Lower leg skin (tissue), 4 donors: ENCODE measurements around the gene ARHGDIA. TPM values are rescaled to one million over a fixed set of nuclear protein-coding genes. Genes with fewer than 3 reads are reported as not detected.

Source experiments
- DNase-seq, 2 donors: peaks; one replicate each; pipeline ENCODE4 v3.0.0-alpha.2; 2019; ENCODE audit warnings: low spot score in 2 of 2
- H3K4me3 ChIP-seq: fragments of 200-600 bp; sonication (generic); 2 replicates; pipeline ENCODE4 v1.5.1; 2017; ENCODE audit warnings: mild to moderate bottlenecking, low read depth; ENCODE audit not compliant: poor library complexity, severe bottlenecking
- CTCF ChIP-seq, 3 donors: fragments of 450-650 bp; IDR thresholded peaks; one replicate each; pipeline ENCODE4 v1.5.1; 2016; ENCODE audit warnings: antibody characterized with exemption in 3 of 3, mild to moderate bottlenecking in 3 of 3, moderate library complexity in 2 of 3
- POLR2A ChIP-seq, 2 donors: fragments of 450-650 bp; IDR thresholded peaks; one replicate each; pipeline ENCODE4 v1.6.1; 2016 to 2017; ENCODE audit warnings: antibody characterized with exemption in 2 of 2, mild to moderate bottlenecking in 1 of 2, moderate library complexity in 1 of 2
- WGBS, 2 donors: methylation state at CpG; one replicate each; pipeline ENCODE4 v1.1.5; 2018; 5-methylcytosine and 5-hydroxymethylcytosine counted together
- intact Hi-C: fragments of 100-400 bp; cut with DNase I; formaldehyde crosslinking; loops from one replicate; pipeline ENCODE4 v1.15.0; 2023; ENCODE audit warnings: low total_unique reads
- total RNA-seq, 4 donors: library from RNA; depleted of rRNA; stranded (reverse); fragments of >200 nt; gene quantifications; one replicate each; pipeline ENCODE4 v1.1.0, GENCODE V29; 2016

The ARHGDIA gene
- total RNA-seq, 4 donors from 2014 or later = 144 to 280 (median 201) TPM

GRCh38 chr17:81828656-81829055, 42.5 kb downstream of the ARHGDIA start:
- no peak for DNase-seq
- no peak for TF ChIP-seq CTCF (IDR thresholded peaks at IDR 0.05)
- TF ChIP-seq POLR2A (IDR thresholded peaks at IDR 0.05) = no peak
- intact Hi-C loops = no loop called here
- H3K4me3 ChIP-seq = no peak overlapping the region
- WGBS, 2 donors = 77 to 82% methylated on average over 6 to 7 of the region's 7 CpGs

- H3K4me3 ChIP-seq = no peak overlapping the region
- whole genome bisulfite sequencing, 2 donors = 83 to 86% methylated on average over 11 of the region's 11 CpGs
- no peak for DNase-seq
Observed at GRCh38 chr17:81825841-81826466, 45.2 kb downstream of the ARHGDIA start.

GRCh38 chr17:81824595-81824994, 46.5 kb downstream of the ARHGDIA start:
- no peak for TF ChIP-seq POLR2A (IDR thresholded peaks at IDR 0.05)
- TF ChIP-seq CTCF (IDR thresholded peaks at IDR 0.05) = no peak
- H3K4me3 ChIP-seq = no peak overlapping the region
- DNase-seq = no peak
- 88 to 89% methylated on average over 3 to 11 of the region's 11 CpGs for WGBS, 2 donors
- intact Hi-C loops = no loop called here

More at GRCh38 chr17:81825841-81826466, 45.2 kb downstream of the ARHGDIA start:
- intact Hi-C loops = no loop called here
- TF ChIP-seq POLR2A (IDR thresholded peaks at IDR 0.05) (no peak), CTCF (IDR thresholded peaks at IDR 0.05) (no peak)

- no peak for DNase-seq
Observed at GRCh38 chr17:81823820-81824550, 47.2 kb downstream of the ARHGDIA start.

GRCh38 chr17:81822996-81823819, 47.9 kb downstream of the ARHGDIA start:
- 82 to 88% methylated on average over 23 to 30 of the region's 30 CpGs for WGBS, 2 donors
- intact Hi-C loops = no loop called here

More at GRCh38 chr17:81823820-81824550, 47.2 kb downstream of the ARHGDIA start:
- intact Hi-C loops = no loop called here
- WGBS, 2 donors = 81 to 85% methylated on average over 31 to 33 of the region's 33 CpGs
- no peak overlapping the region for H3K4me3 ChIP-seq
- no peak for TF ChIP-seq CTCF (IDR thresholded peaks at IDR 0.05)
- no peak for TF ChIP-seq POLR2A (IDR thresholded peaks at IDR 0.05)

More at GRCh38 chr17:81822996-81823819, 47.9 kb downstream of the ARHGDIA start:
- no peak overlapping the region for H3K4me3 ChIP-seq
- no peak for DNase-seq
- TF ChIP-seq CTCF (IDR thresholded peaks at IDR 0.05) (no peak), POLR2A (IDR thresholded peaks at IDR 0.05) (no peak)
